GM19467 (cell line): ENCODE measurements around the gene CPA2.

Experiments
- ATAC-seq: cut with Tn5 transposase; IDR thresholded peaks from one replicate; pipeline ENCODE4 v1.9.1; 2021; ENCODE audit warnings: mild to moderate bottlenecking, moderate library complexity; ENCODE audit not compliant: unreplicated experiment

The CPA2 gene

DNA sequence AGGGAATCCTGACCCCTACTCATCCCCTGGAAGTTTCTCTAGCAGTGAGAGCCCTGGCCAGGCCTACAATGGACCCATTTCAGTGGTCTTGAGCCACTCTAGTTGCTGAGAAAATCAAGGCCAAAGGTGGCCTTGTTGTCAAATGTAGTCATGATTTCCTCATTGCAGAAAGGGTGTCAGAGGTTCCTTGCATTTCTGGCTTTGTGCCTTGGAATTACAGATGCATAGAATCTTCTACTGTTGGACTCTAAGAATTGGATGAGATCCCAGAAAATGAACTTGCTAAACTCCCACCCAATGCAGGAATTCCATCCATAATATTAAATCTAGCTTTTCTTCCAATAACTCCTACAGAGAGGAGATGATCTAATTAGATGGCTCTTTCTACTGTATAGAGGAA, 12.2 kb downstream of the CPA2 start:
- no peak for ATAC-seq

GRCh38 chr7:130279286-130279685, 12.6 kb downstream of the CPA2 start:
- ATAC-seq: no peak

DNA sequence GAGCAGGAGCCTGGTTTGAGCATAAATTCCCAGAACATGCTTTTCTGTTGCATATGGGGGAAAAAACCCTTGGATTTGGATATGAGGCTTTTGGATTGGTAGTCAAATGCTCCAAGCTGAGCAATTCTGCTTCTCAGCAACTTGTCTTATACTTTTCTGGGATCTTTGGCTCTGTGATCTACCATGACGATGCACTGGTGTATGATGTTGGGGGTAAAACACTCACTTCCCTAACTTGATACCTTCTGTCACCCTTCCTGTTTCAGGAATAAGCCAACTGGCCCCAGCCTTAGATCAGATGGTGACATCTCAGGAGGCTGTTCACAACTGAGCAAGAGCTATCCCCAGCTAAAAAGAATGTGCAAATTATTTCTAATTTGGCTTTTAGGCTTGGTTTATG, 13.2 kb downstream of the CPA2 start:
- no peak for ATAC-seq

- no peak for ATAC-seq
Observed at GRCh38 chr7:130281260-130281659, 14.6 kb downstream of the CPA2 start.

GRCh38 chr7:130286881-130287280, 20.2 kb downstream of the CPA2 start:
- ATAC-seq: no peak

- no peak for ATAC-seq
Observed at GRCh38 chr7:130288168-130288567, 21.5 kb downstream of the CPA2 start.

GRCh38 chr7:130288829-130289228, 22.2 kb downstream of the CPA2 start:
- ATAC-seq: no peak

GRCh38 chr7:130289478-130289877, 22.8 kb downstream of the CPA2 start:
- no peak for ATAC-seq

GRCh38 chr7:130290745-130291144, 24.1 kb downstream of the CPA2 start:
- no peak for ATAC-seq

DNA sequence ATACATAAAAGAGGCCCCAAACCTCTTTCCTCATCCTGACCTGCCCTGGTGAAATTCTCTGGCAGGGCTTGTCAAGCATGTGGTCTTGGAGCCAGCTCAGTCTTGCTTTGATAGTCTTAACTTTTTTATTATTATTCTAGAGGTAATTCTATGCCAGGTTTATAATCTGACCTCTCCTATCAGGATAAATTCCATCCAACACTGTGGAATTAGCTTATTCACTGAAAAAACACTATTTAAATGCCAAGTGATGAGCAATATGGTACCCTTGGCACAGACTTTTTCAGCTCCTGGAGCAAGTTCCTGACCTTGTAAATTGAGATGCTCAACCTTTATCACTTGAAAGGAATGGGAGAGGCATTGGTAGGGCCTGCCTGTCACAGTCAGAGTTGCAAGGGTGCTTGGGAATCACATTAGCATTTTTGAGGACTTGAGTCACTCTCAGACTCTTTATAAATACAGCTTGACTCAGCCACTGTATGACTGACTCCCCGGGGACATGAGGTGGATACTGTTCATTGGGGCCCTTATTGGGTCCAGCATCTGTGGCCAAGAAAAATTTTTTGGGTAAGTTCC, 26.1 kb downstream of the CPA2 start, which contains the start of gene CPA4:
CPA4 (plus strand) TSS at position 480 of the 576 bp plus-strand sequence; CDS start at position 500, 20 bp downstream.
- ATAC-seq: no peak

DNA sequence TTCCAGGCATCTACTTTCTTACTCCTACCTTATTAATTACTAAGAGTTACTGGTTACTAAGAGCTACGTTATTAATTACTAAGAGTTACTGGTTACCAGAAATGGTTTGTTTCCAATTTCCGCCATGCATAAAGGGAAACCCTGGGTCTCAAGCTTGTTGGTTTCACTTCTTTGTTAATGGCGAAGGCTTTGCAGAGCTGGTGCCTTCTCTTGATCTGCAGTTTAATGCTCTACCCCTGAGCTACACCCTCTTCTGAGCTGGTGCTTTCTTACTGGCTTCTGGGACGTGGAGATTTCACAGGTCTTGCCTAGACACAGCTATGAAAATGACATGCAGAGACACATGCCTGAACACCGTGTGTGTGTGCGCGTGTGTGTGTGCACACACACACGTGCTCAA, 26.9 kb downstream of the CPA2 start:
- peak; percentile 64 for ATAC-seq

GRCh38 chr7:130294314-130294713, 27.7 kb downstream of the CPA2 start:
- ATAC-seq: no peak

DNA sequence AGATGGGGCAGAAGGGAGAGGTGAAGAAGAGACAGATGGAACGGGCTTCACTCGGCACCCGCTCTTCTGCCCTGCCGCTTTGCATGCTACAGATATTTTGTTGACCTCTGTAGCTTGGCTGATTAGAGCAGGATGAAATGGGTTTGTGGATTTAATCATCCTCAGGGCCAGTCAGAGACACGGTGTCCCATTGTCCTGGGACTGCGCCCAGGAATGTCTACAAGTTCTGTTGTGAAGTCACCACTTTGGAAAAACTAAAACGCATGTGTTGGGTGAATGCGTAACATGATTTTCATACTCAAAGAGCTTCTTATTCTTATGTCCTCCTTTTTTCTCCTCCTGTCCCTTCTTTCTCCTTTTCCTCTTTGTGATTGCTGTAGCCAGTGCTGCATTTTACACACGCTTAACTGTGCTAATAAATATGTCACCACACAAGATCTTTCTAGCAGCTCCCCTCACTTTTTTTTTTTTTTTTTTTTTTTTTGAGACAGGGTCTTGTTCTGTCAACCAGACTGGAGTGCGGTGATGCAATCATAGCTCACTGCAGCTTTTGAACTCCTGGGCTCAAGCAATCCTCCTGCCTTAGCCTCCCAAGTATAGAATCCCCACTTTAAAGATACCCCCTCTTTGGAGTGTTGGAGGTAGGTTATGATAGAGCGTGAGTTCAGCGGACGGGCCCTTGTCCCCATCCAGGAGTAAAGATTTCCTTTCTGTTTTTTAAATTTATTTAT, 29.7 kb downstream of the CPA2 start:
- no peak for ATAC-seq

- no peak for ATAC-seq
Observed at GRCh38 chr7:130297628-130298543, 31.2 kb downstream of the CPA2 start.

DNA sequence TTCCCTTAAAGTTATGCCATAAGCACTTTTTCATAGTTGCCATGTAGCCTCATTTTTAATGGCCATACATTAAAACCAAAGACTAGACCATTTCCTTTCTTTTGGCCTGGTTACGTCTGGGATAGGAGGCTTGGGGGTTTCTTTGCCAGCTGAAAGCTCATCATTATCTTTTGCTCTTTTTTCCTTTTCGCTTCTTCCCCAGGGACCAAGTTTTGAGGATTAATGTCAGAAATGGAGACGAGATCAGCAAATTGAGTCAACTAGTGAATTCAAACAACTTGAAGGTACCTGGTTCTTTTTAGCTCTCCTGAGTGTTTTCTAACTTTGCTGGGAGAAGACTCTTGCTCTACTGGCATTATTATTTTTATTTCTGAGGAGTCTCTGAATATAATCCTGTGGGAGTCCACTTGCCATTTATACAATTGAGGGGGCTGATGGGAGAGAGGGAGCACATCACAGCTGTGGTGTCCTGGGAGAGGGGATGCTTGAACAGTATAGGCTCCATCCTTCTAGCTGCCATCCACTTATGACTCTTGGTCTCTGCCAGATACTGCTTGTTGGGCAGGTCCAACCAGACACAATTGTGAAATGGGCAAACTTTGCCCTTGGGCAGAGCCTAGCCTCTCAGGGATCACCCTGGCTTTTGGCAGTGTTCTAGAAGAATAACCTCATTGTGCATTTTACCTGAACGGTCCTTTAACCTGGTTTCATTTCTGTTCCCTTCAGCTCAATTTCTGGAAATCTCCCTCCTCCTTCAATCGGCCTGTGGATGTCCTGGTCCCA, 32.1 kb downstream of the CPA2 start:
- no peak for ATAC-seq

DNA sequence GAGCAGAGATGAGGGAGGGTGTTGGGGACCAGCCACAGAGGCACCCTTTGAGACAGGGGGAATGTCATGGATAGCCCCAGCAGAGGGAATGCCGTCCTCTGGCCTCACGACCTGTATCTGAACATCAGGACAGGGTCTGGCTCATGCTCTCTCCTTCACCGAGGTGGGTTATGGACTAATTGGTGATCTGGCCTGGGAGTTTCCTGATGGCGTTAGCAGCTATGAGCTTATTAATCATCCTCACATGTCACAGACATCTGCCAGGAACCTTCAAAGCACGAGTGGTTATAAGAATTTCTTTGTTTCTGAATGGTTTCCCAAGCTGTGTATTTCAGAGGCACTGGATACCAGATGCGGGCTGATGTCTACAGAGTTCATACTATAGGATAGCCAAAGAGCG, 33.2 kb downstream of the CPA2 start:
- ATAC-seq: no peak

DNA sequence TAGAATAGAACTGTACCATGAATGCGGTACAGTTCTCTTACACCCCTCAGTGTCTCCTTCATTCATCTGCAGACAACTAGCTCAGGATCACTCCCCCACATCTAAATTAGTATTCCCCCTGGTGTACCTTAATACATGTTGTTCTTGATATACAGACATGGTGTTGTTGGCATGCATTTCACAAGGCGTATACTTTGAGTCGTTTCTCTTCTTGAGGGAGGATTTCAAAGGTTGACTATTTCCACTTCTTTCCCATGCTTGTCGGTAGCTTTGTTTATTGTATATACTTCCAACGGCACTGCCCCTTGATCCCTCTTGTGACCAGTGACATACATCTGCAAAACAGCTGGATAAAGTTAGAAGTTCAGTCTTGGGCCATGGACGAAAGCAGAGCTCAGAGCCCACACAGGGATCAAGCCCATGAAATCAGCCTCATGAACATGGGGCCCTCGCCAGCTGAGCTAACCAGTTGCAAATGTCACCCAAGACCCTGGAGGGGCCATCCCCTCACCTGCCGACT, 34.9 kb downstream of the CPA2 start:
- ATAC-seq: no peak

- no peak for ATAC-seq
Observed at GRCh38 chr7:130302649-130303048, 36.0 kb downstream of the CPA2 start.

DNA sequence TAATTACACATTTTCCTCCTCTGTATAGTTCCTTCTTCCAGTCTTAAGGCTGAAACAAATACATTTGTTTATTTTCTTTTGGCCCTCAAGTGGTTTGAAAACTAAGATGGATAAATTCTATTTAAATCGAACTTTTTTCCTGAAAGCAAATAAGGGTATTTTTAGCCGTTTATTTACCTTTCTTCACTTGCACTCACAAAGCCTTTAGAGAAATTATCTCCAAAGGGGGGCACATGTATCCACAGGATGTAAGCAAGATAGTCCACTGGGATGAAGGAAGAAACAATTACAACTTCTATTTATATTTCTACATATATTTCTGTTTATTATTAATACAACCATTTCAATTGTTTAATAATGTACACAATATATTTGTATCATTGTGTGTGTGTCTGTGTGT, 36.5 kb downstream of the CPA2 start:
- no peak for ATAC-seq

DNA sequence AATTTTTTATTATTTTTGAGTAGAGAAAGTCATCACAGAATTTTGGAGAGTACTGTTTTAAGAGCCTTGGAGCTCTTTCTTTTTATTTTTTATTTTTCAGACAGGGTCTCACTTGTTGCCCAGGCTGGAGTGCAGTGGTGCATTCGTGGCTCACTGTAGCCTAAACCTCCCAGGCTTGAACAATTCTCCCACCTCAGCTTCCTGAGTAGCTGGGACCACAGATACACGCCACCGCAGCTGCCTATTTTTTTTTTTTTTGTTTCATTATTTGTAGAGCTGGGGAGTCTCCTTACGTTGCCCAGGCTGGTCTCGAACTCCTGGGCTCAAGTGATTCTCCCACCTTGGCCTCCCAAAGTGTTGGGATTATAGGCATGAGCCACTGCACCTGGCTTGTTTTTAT, 36.9 kb downstream of the CPA2 start:
- no peak for ATAC-seq

- ATAC-seq: no peak
Observed at GRCh38 chr7:130303982-130304381, 37.3 kb downstream of the CPA2 start.
